HCT116 (cell line): ENCODE measurements around the gene OTOP2. TPM values are rescaled to one million over a fixed set of nuclear protein-coding genes. Genes with fewer than 3 reads are reported as not detected.
"Not testable (repeated sequence)": the region's sequence is repeated elsewhere in the genome, so short reads cannot be mapped to it uniquely, and the experiment has no call there.

Experiments used
- ATAC-seq: fragments of 200-7000 bp; cut with Tn5 transposase; 2 replicates; pipeline ENCODE4 v1.9.1; 2020; ENCODE audit warnings: mild to moderate bottlenecking, moderate library complexity
- BruUV-seq: library from RNA; stranded (reverse); fragments of 400-500 nt; replicated peaks from 2 replicates; lab custom pipeline; 2021; lab: Mats Ljungman, UMichigan
- CTCF ChIA-PET: fragments of 300-600 bp; sonication (Branson Sonifier 250); formaldehyde crosslinking; loops from one replicate; lab custom pipeline; 2021; ENCODE audit warnings: antibody characterized with exemption; lab: Charles Lee
- POLR2A ChIA-PET: fragments of 300-600, 350-600 bp; sonication (Branson Sonifier 250); formaldehyde crosslinking; loops from one replicate; lab custom pipeline; 2021; ENCODE audit warnings: antibody characterized with exemption; lab: Charles Lee
- RAD21 ChIA-PET, 2 experiments: fragments of 300-600 bp; sonication (Branson Sonifier 250); formaldehyde crosslinking; loops; one replicate each; lab custom pipeline; 2023; ENCODE audit warnings: low total read pairs in 2 of 2; ENCODE audit not compliant: uncharacterized antibody in 2 of 2, unreplicated experiment in 2 of 2, low non-redundant PET in 1 of 2; lab: Charles Lee
- DNase-seq: peaks from one replicate; pipeline ENCODE4 v3.0.0-alpha.2; 2010; ENCODE audit warnings: low read depth, low spot score
- H2AFZ ChIP-seq: fragments of 200-600 bp; shearing (Covaris generic), sonication (generic); 2 replicates; pipeline ENCODE4 v1.6.1; 2017; ENCODE audit warnings: low read depth, mixed run types, mixed read lengths, antibody characterized with exemption, low read length; ENCODE audit not compliant: poor library complexity, severe bottlenecking
- H3K27ac ChIP-seq: 2 replicates; pipeline ENCODE4 v1.5.1; 2012; ENCODE audit warnings: low read depth, low read length
- H3K27me3 ChIP-seq: fragments of 200-600 bp; sonication (generic); 2 replicates; pipeline ENCODE4 v1.6.1; 2016; ENCODE audit warnings: mixed run types, low read length, mixed read lengths; ENCODE audit not compliant: insufficient read depth
- H3K36me3 ChIP-seq, 2 experiments: fragments of 200-500 bp in 1 of 2; fragments of 200-600 bp in 1 of 2; sonication (Bioruptor generic) in 1 of 2; sonication (generic) in 1 of 2; 2 replicates each; pipeline versions ENCODE4 v1.5.1 to v1.6.1; 2014 to 2016; ENCODE audit warnings: low read length in 2 of 2, inconsistent platforms in 1 of 2, mixed read lengths in 1 of 2, mixed run types in 1 of 2; ENCODE audit not compliant: insufficient read depth in 2 of 2, control insufficient read depth in 1 of 2
- H3K4me1 ChIP-seq, 2 experiments: fragments of 200-600 bp in 1 of 2; sonication (generic) in 1 of 2; 2 replicates each; pipeline versions ENCODE4 v1.5.1 to v1.6.1; 2012 to 2017; ENCODE audit warnings: low read length in 2 of 2, inconsistent platforms in 1 of 2, mild to moderate bottlenecking in 1 of 2, mixed read lengths in 1 of 2, mixed run types in 1 of 2, moderate library complexity in 1 of 2; ENCODE audit not compliant: insufficient read depth in 2 of 2, control insufficient read depth in 1 of 2
- H3K4me2 ChIP-seq: fragments of 200-600 bp; sonication (generic); 2 replicates; pipeline ENCODE4 v1.6.1; 2017; ENCODE audit warnings: mixed run types, low read length, mixed read lengths
- H3K4me3 ChIP-seq, 2 experiments: fragments of 200-600 bp in 1 of 2; sonication (generic) in 1 of 2; replicated peaks in 1 of 2; 2 replicates each; pipeline ENCODE4 v1.5.1; 2011 to 2016; ENCODE audit warnings: low read length in 2 of 2, control low read depth in 1 of 2, low read depth in 1 of 2, mild to moderate bottlenecking in 1 of 2, mixed read lengths in 1 of 2, mixed run types in 1 of 2
- H3K79me2 ChIP-seq: fragments of 200-600 bp; sonication (generic); 2 replicates; pipeline ENCODE4 v1.6.1; 2017; ENCODE audit warnings: mild to moderate bottlenecking, mixed run types, low read length, moderate library complexity, mixed read lengths; ENCODE audit not compliant: insufficient read depth
- H3K9ac ChIP-seq: fragments of 200-600 bp; sonication (generic); 2 replicates; pipeline ENCODE4 v1.6.1; 2016; ENCODE audit warnings: low read length, mixed read lengths
- H3K9me2 ChIP-seq: fragments of 200-600 bp; sonication (generic), shearing (Covaris generic); 2 replicates; pipeline ENCODE4 v1.6.1; 2017; ENCODE audit warnings: mixed run types, mild to moderate bottlenecking, moderate library complexity; ENCODE audit not compliant: insufficient read depth
- H3K9me3 ChIP-seq, 2 experiments: fragments of 200-500 bp in 1 of 2; fragments of 200-600 bp in 1 of 2; sonication (Bioruptor generic) in 1 of 2; sonication (generic) in 1 of 2; 2 replicates each; pipeline ENCODE4 v1.6.1; 2014 to 2017; ENCODE audit warnings: low read length in 2 of 2, mixed read lengths in 2 of 2, inconsistent platforms in 1 of 2, low read depth in 1 of 2, mild to moderate bottlenecking in 1 of 2, mixed run types in 1 of 2, moderate library complexity in 1 of 2; ENCODE audit not compliant: control insufficient read depth in 1 of 2, insufficient read depth in 1 of 2
- H4K20me1 ChIP-seq: fragments of 200-600 bp; sonication (generic), shearing (Covaris generic); 2 replicates; pipeline ENCODE4 v1.6.1; 2017; ENCODE audit warnings: mixed run types, mild to moderate bottlenecking, moderate library complexity; ENCODE audit not compliant: insufficient read depth
- ATF3 ChIP-seq: IDR thresholded peaks from 2 replicates; pipeline ENCODE4 v1.6.1; 2012
- POLR2A ChIP-seq: IDR thresholded peaks from 2 replicates; pipeline ENCODE4 v1.7.0; 2011; ENCODE audit warnings: borderline replicate concordance; ENCODE audit not compliant: insufficient read depth, insufficient read length; ENCODE audit errors: extremely low read depth
- intact Hi-C: fragments of 100-400 bp; cut with micrococcal nuclease; formaldehyde crosslinking; loops from 2 replicates; pipeline ENCODE4 v1.10.0; 2022
- total RNA-seq: library from RNA; stranded (reverse); gene quantifications from one replicate; pipeline ENCODE4 v1.2.1, GENCODE V29; 2021; ENCODE audit not compliant: unreplicated experiment

Gene OTOP2
- total RNA-seq, 1 experiment from 2014 or later, result not detected

- no peak for TF ChIP-seq ATF3
- no peak for TF ChIP-seq POLR2A
These were observed 17.1 kb upstream of the OTOP2 start (continued) for GRCh38 chr17:74907012-74907411.

- H3K4me2 ChIP-seq, H3K36me3 ChIP-seq, RAD21 ChIA-PET: not testable (repeated sequence)
These were observed 15.0 kb upstream of the OTOP2 start for GRCh38 chr17:74909097-74909496.

GRCh38 chr17:74911423-74911822, 12.7 kb upstream of the OTOP2 start:
- RAD21 ChIA-PET, H3K27ac ChIP-seq, H3K9me3 ChIP-seq, CTCF ChIA-PET, H4K20me1 ChIP-seq, ATAC-seq, H3K79me2 ChIP-seq, H3K4me2 ChIP-seq, H3K9ac ChIP-seq, H3K36me3 ChIP-seq, H3K9me2 ChIP-seq, BruUV-seq, H3K4me1 ChIP-seq, H2AFZ ChIP-seq, POLR2A ChIA-PET, DNase-seq, H3K4me3 ChIP-seq, intact Hi-C loops, H3K27me3 ChIP-seq: not testable (repeated sequence)

More at GRCh38 chr17:74909097-74909496, 15.0 kb upstream of the OTOP2 start:
- BruUV-seq, H3K9me2 ChIP-seq, intact Hi-C loops, CTCF ChIA-PET, H3K9ac ChIP-seq, H3K79me2 ChIP-seq, H3K9me3 ChIP-seq, H3K27me3 ChIP-seq, ATAC-seq, DNase-seq, H3K27ac ChIP-seq, POLR2A ChIA-PET, H2AFZ ChIP-seq, H3K4me3 ChIP-seq, H4K20me1 ChIP-seq: not testable (repeated sequence)
- H3K4me1 ChIP-seq, result peaks cover 0 to 16% of the 10 kb centered on the region in 2 experiments; a peak in 2 of 4 replicates
